ENCODE measurements around the gene PLA2G4D. TPM values are rescaled to one million over a fixed set of nuclear protein-coding genes. Genes with fewer than 3 reads are reported as not detected.
A peak's percentile ranks its signal among the peaks of the same experiment; 100 is the strongest.
"Not testable (repeated sequence)": the region's sequence is repeated elsewhere in the genome, so short reads cannot be mapped to it uniquely, and the experiment has no call there.

Gene PLA2G4D
- total RNA-seq, 1 donor from 2014 or later, result not detected

GRCh38 chr15:42092398-42093318, 1.7 kb downstream of the PLA2G4D start:
- Histone ChIP-seq H3K27me3 (ENCODE audit: control insufficient read depth in 3 of 3, insufficient read depth in 3 of 3, low read length in 3 of 3) (peaks cover 0 to 10% (median 3%) of the 10 kb centered on the region in 3 donors), H3K36me3 (ENCODE audit: control insufficient read depth in 3 of 3, insufficient read depth in 3 of 3, low read length in 3 of 3) (no peaks in the 10 kb centered on the region)

GRCh38 chr15:42091753-42092397, 2.5 kb downstream of the PLA2G4D start:
- H3K27ac ChIP-seq (ENCODE audit: low read depth, low read length); H3K9ac ChIP-seq (ENCODE audit: low read depth in 1 of 3, low read length in 3 of 3); H3K9me3 ChIP-seq (ENCODE audit: control insufficient read depth in 3 of 3, low read length in 3 of 3); H3K4me3 ChIP-seq (ENCODE audit: low read length in 3 of 3); H3K36me3 ChIP-seq (ENCODE audit: control insufficient read depth in 3 of 3, insufficient read depth in 3 of 3, low read length in 3 of 3): not testable (repeated sequence)
- H3K4me1 ChIP-seq (ENCODE audit: control insufficient read depth in 3 of 3, insufficient read depth in 3 of 3, low read length in 3 of 3), result peaks cover 4 to 13% (median 11%) of the 10 kb centered on the region in 3 donors
- peaks cover 0 to 12% (median 3%) of the 10 kb centered on the region in 3 donors for H3K27me3 ChIP-seq (ENCODE audit: control insufficient read depth in 3 of 3, insufficient read depth in 3 of 3, low read length in 3 of 3)

More at GRCh38 chr15:42092398-42093318, 1.7 kb downstream of the PLA2G4D start:
- H3K9ac ChIP-seq (ENCODE audit: low read depth in 1 of 3, low read length in 3 of 3), result peak overlapping the region in 1 of 3 donors; percentile 16
- no peak overlapping the region for H3K4me3 ChIP-seq (ENCODE audit: low read length in 3 of 3)
- peaks cover 4 to 13% (median 11%) of the 10 kb centered on the region in 3 donors for H3K4me1 ChIP-seq (ENCODE audit: control insufficient read depth in 3 of 3, insufficient read depth in 3 of 3, low read length in 3 of 3)
- no peaks in the 10 kb centered on the region for H3K9me3 ChIP-seq (ENCODE audit: control insufficient read depth in 3 of 3, low read length in 3 of 3)
- no peak overlapping the region for H3K27ac ChIP-seq (ENCODE audit: low read depth, low read length)

GRCh38 chr15:42090781-42091180, 3.6 kb downstream of the PLA2G4D start:
- H3K27ac ChIP-seq (ENCODE audit: low read depth, low read length), result no peak overlapping the region
- no peaks in the 10 kb centered on the region for H3K36me3 ChIP-seq (ENCODE audit: control insufficient read depth in 3 of 3, insufficient read depth in 3 of 3, low read length in 3 of 3)
- H3K9me3 ChIP-seq (ENCODE audit: control insufficient read depth in 3 of 3, low read length in 3 of 3), result no peaks in the 10 kb centered on the region
- H3K4me3 ChIP-seq (ENCODE audit: low read length in 3 of 3), result no peak overlapping the region
- H3K4me1 ChIP-seq (ENCODE audit: control insufficient read depth in 3 of 3, insufficient read depth in 3 of 3, low read length in 3 of 3), result peaks cover 4 to 13% (median 11%) of the 10 kb centered on the region in 3 donors
- H3K9ac ChIP-seq (ENCODE audit: low read depth in 1 of 3, low read length in 3 of 3), result no peak overlapping the region
- H3K27me3 ChIP-seq (ENCODE audit: control insufficient read depth in 3 of 3, insufficient read depth in 3 of 3, low read length in 3 of 3), result peaks cover 0 to 12% (median 3%) of the 10 kb centered on the region in 3 donors

- Histone ChIP-seq H3K9ac (ENCODE audit: low read depth in 1 of 3, low read length in 3 of 3) (no peak overlapping the region), H3K4me1 (ENCODE audit: control insufficient read depth in 3 of 3, insufficient read depth in 3 of 3, low read length in 3 of 3) (peaks cover 4 to 13% (median 11%) of the 10 kb centered on the region in 3 donors), H3K27ac (ENCODE audit: low read depth, low read length) (no peak overlapping the region), H3K27me3 (ENCODE audit: control insufficient read depth in 3 of 3, insufficient read depth in 3 of 3, low read length in 3 of 3) (peaks cover 0 to 12% (median 3%) of the 10 kb centered on the region in 3 donors), H3K36me3 (ENCODE audit: control insufficient read depth in 3 of 3, insufficient read depth in 3 of 3, low read length in 3 of 3) (no peaks in the 10 kb centered on the region), H3K4me3 (ENCODE audit: low read length in 3 of 3) (no peak overlapping the region), H3K9me3 (ENCODE audit: control insufficient read depth in 3 of 3, low read length in 3 of 3) (no peaks in the 10 kb centered on the region)
These were observed 4.0 kb downstream of the PLA2G4D start for GRCh38 chr15:42090370-42090769.

- no peak overlapping the region for H3K9ac ChIP-seq (ENCODE audit: low read depth in 1 of 3, low read length in 3 of 3)
- H3K9me3 ChIP-seq (ENCODE audit: control insufficient read depth in 3 of 3, low read length in 3 of 3), result no peaks in the 10 kb centered on the region
- no peak overlapping the region for H3K4me3 ChIP-seq (ENCODE audit: low read length in 3 of 3)
- H3K27me3 ChIP-seq (ENCODE audit: control insufficient read depth in 3 of 3, insufficient read depth in 3 of 3, low read length in 3 of 3), result peaks cover 0 to 16% (median 3%) of the 10 kb centered on the region in 3 donors
- peaks cover 4 to 13% (median 11%) of the 10 kb centered on the region in 3 donors for H3K4me1 ChIP-seq (ENCODE audit: control insufficient read depth in 3 of 3, insufficient read depth in 3 of 3, low read length in 3 of 3)
- H3K27ac ChIP-seq (ENCODE audit: low read depth, low read length), result no peak overlapping the region
- H3K36me3 ChIP-seq (ENCODE audit: control insufficient read depth in 3 of 3, insufficient read depth in 3 of 3, low read length in 3 of 3), result no peaks in the 10 kb centered on the region
These were observed 4.4 kb downstream of the PLA2G4D start for GRCh38 chr15:42089942-42090341.

GRCh38 chr15:42088801-42089640, 5.3 kb downstream of the PLA2G4D start:
- H3K9me3 ChIP-seq (ENCODE audit: control insufficient read depth in 3 of 3, low read length in 3 of 3), result no peaks in the 10 kb centered on the region
- peaks cover 0 to 17% (median 9%) of the 10 kb centered on the region in 3 donors for H3K27me3 ChIP-seq (ENCODE audit: control insufficient read depth in 3 of 3, insufficient read depth in 3 of 3, low read length in 3 of 3)
- no peak overlapping the region for H3K9ac ChIP-seq (ENCODE audit: low read depth in 1 of 3, low read length in 3 of 3)
- no peak overlapping the region for H3K4me3 ChIP-seq (ENCODE audit: low read length in 3 of 3)
- H3K36me3 ChIP-seq (ENCODE audit: control insufficient read depth in 3 of 3, insufficient read depth in 3 of 3, low read length in 3 of 3), result no peaks in the 10 kb centered on the region
- no peak overlapping the region for H3K27ac ChIP-seq (ENCODE audit: low read depth, low read length)
- H3K4me1 ChIP-seq (ENCODE audit: control insufficient read depth in 3 of 3, insufficient read depth in 3 of 3, low read length in 3 of 3), result peaks cover 4 to 21% (median 16%) of the 10 kb centered on the region in 3 donors

- H3K27me3 ChIP-seq (ENCODE audit: control insufficient read depth in 3 of 3, insufficient read depth in 3 of 3, low read length in 3 of 3), result peaks cover 4 to 22% (median 16%) of the 10 kb centered on the region in 3 donors
- H3K27ac ChIP-seq (ENCODE audit: low read depth, low read length), result no peak overlapping the region
- H3K4me3 ChIP-seq (ENCODE audit: low read length in 3 of 3), result no peak overlapping the region
- peaks cover 2 to 17% (median 13%) of the 10 kb centered on the region in 3 donors for H3K4me1 ChIP-seq (ENCODE audit: control insufficient read depth in 3 of 3, insufficient read depth in 3 of 3, low read length in 3 of 3)
- no peak overlapping the region for H3K9ac ChIP-seq (ENCODE audit: low read depth in 1 of 3, low read length in 3 of 3)
- H3K36me3 ChIP-seq (ENCODE audit: control insufficient read depth in 3 of 3, insufficient read depth in 3 of 3, low read length in 3 of 3), result no peaks in the 10 kb centered on the region
- no peaks in the 10 kb centered on the region for H3K9me3 ChIP-seq (ENCODE audit: control insufficient read depth in 3 of 3, low read length in 3 of 3)
These were observed 6.2 kb downstream of the PLA2G4D start for GRCh38 chr15:42087926-42088800.

- no peak overlapping the region for H3K4me3 ChIP-seq (ENCODE audit: low read length in 3 of 3)
- peaks cover 0 to 10% (median 7%) of the 10 kb centered on the region in 3 donors for H3K4me1 ChIP-seq (ENCODE audit: control insufficient read depth in 3 of 3, insufficient read depth in 3 of 3, low read length in 3 of 3)
- no peak overlapping the region for H3K27ac ChIP-seq (ENCODE audit: low read depth, low read length)
- H3K9ac ChIP-seq (ENCODE audit: low read depth in 1 of 3, low read length in 3 of 3), result no peak overlapping the region
- no peaks in the 10 kb centered on the region for H3K36me3 ChIP-seq (ENCODE audit: control insufficient read depth in 3 of 3, insufficient read depth in 3 of 3, low read length in 3 of 3)
- H3K9me3 ChIP-seq (ENCODE audit: control insufficient read depth in 3 of 3, low read length in 3 of 3), result no peaks in the 10 kb centered on the region
- H3K27me3 ChIP-seq (ENCODE audit: control insufficient read depth in 3 of 3, insufficient read depth in 3 of 3, low read length in 3 of 3), result peaks cover 4 to 25% (median 20%) of the 10 kb centered on the region in 3 donors
These were observed 6.9 kb downstream of the PLA2G4D start for GRCh38 chr15:42087460-42087859.

- Histone ChIP-seq H3K27me3 (ENCODE audit: control insufficient read depth in 3 of 3, insufficient read depth in 3 of 3, low read length in 3 of 3) (peaks cover 4 to 27% (median 20%) of the 10 kb centered on the region in 3 donors), H3K9ac (ENCODE audit: low read depth in 1 of 3, low read length in 3 of 3) (no peak overlapping the region), H3K27ac (ENCODE audit: low read depth, low read length) (no peak overlapping the region), H3K36me3 (ENCODE audit: control insufficient read depth in 3 of 3, insufficient read depth in 3 of 3, low read length in 3 of 3) (no peaks in the 10 kb centered on the region), H3K9me3 (ENCODE audit: control insufficient read depth in 3 of 3, low read length in 3 of 3) (no peaks in the 10 kb centered on the region), H3K4me3 (ENCODE audit: low read length in 3 of 3) (no peak overlapping the region), H3K4me1 (ENCODE audit: control insufficient read depth in 3 of 3, insufficient read depth in 3 of 3, low read length in 3 of 3) (peaks cover 0 to 9% (median 7%) of the 10 kb centered on the region in 3 donors)
These were observed 8.6 kb downstream of the PLA2G4D start for GRCh38 chr15:42085721-42086120.

All from skeletal muscle tissue (tissue), 4 donors.